ENCODE measurements around the gene GRID2.

DNA sequence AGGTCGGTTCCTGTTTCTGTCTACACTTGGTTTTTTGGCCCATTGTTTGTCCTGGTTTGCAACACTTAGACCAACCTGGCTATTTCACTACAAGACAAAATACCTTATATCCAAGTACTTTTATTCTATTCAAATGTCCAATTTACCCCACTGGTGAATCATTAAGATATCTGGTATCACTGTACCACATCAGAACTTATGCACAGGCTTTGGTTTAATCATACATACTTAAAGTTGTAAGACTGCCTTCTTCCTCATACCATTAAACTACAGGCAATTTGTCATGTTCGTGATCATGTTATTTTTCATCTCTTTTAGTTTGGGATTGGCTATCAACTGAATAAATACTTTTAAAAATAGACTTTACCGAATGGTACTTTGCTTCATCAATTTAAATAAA, 1471.8 kb downstream of the GRID2 start:
- TF ChIP-seq EZH2 (IDR thresholded peaks at IDR 0.05; ENCODE audit: borderline replicate concordance, control insufficient read depth, low read depth, low read length) (no peak), BCL11A (IDR thresholded peaks at IDR 0.05; ENCODE audit: low read depth, low read length) (no peak), KAT2A (conservative IDR thresholded peaks at IDR 0.05; ENCODE audit: control insufficient read depth, low read depth, low read length) (no peak), TAF1 (IDR thresholded peaks at IDR 0.05; ENCODE audit: borderline replicate concordance, low read depth, low read length) (no peak), NFYA (IDR thresholded peaks at IDR 0.05; ENCODE audit: borderline replicate concordance, low read depth, low read length) (no peak), FOXM1 (IDR thresholded peaks at IDR 0.05; ENCODE audit: low read depth, low read length) (no peak), WRNIP1 (IDR thresholded peaks at IDR 0.05; ENCODE audit: borderline replicate concordance, low read depth, low read length) (no peak)
- TF ChIP-seq, protein P1, sequence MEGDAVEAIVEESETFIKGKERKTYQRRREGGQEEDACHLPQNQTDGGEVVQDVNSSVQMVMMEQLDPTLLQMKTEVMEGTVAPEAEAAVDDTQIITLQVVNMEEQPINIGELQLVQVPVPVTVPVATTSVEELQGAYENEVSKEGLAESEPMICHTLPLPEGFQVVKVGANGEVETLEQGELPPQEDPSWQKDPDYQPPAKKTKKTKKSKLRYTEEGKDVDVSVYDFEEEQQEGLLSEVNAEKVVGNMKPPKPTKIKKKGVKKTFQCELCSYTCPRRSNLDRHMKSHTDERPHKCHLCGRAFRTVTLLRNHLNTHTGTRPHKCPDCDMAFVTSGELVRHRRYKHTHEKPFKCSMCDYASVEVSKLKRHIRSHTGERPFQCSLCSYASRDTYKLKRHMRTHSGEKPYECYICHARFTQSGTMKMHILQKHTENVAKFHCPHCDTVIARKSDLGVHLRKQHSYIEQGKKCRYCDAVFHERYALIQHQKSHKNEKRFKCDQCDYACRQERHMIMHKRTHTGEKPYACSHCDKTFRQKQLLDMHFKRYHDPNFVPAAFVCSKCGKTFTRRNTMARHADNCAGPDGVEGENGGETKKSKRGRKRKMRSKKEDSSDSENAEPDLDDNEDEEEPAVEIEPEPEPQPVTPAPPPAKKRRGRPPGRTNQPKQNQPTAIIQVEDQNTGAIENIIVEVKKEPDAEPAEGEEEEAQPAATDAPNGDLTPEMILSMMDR (IDR thresholded peaks at IDR 0.05 in 2 of 3, conservative IDR thresholded peaks at IDR 0.05 in 1 of 3; ENCODE audit: control insufficient read depth in 2 of 3, extremely low read depth in 1 of 3, insufficient read depth in 1 of 3, low read depth in 3 of 3, low read length in 3 of 3): no peak
- TF ChIP-seq, protein P2, sequence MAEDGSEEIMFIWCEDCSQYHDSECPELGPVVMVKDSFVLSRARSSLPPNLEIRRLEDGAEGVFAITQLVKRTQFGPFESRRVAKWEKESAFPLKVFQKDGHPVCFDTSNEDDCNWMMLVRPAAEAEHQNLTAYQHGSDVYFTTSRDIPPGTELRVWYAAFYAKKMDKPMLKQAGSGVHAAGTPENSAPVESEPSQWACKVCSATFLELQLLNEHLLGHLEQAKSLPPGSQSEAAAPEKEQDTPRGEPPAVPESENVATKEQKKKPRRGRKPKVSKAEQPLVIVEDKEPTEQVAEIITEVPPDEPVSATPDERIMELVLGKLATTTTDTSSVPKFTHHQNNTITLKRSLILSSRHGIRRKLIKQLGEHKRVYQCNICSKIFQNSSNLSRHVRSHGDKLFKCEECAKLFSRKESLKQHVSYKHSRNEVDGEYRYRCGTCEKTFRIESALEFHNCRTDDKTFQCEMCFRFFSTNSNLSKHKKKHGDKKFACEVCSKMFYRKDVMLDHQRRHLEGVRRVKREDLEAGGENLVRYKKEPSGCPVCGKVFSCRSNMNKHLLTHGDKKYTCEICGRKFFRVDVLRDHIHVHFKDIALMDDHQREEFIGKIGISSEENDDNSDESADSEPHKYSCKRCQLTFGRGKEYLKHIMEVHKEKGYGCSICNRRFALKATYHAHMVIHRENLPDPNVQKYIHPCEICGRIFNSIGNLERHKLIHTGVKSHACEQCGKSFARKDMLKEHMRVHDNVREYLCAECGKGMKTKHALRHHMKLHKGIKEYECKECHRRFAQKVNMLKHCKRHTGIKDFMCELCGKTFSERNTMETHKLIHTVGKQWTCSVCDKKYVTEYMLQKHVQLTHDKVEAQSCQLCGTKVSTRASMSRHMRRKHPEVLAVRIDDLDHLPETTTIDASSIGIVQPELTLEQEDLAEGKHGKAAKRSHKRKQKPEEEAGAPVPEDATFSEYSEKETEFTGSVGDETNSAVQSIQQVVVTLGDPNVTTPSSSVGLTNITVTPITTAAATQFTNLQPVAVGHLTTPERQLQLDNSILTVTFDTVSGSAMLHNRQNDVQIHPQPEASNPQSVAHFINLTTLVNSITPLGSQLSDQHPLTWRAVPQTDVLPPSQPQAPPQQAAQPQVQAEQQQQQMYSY (CRISPR knock-in tag; IDR thresholded peaks at IDR 0.05): no peak
- TF ChIP-seq, protein P3, sequence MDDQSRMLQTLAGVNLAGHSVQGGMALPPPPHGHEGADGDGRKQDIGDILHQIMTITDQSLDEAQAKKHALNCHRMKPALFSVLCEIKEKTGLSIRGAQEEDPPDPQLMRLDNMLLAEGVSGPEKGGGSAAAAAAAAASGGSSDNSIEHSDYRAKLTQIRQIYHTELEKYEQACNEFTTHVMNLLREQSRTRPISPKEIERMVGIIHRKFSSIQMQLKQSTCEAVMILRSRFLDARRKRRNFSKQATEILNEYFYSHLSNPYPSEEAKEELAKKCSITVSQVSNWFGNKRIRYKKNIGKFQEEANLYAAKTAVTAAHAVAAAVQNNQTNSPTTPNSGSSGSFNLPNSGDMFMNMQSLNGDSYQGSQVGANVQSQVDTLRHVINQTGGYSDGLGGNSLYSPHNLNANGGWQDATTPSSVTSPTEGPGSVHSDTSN (IDR thresholded peaks at IDR 0.05; ENCODE audit: insufficient replicate concordance, low read depth, low read length): no peak

All from GM12878 (cell line).